NCI-H2227 (cell line): ENCODE results near the gene SOS1.

ENCODE experiments used
- DNase-seq: peaks from one replicate; lab custom pipeline; 2025; ENCODE audit not compliant: unreplicated experiment; lab: John Stamatoyannopoulos, UW

Gene SOS1

GRCh38 chr2:39039072-39039471, 81.8 kb downstream of the SOS1 start:
- DNase-seq, result no peak

DNA sequence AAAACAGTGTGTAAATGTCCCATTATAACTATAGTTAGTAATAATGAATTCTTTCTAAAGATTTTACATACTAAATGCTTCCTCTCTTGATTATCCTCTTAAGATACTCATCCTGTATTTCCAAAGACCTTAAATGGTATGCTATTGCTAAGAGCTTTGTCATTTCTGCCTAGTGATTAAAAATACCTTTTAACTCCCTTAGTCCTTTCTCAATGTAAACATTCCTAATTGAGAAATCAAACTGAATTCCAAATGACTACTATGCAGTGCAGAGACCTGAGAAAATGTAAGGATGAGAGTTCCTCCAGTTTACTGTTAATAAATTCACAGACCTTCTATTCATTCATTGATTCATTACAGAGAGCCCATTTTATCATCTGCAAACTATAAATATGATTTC, 86.9 kb downstream of the SOS1 start:
- DNase-seq, result no peak

GRCh38 chr2:39027421-39027820, 93.4 kb downstream of the SOS1 start:
- no peak for DNase-seq

GRCh38 chr2:39024833-39025232, 96.0 kb downstream of the SOS1 start:
- DNase-seq, result no peak

- no peak for DNase-seq
Measured at GRCh38 chr2:39023649-39024048, 97.2 kb downstream of the SOS1 start.

- DNase-seq, result no peak
Measured at GRCh38 chr2:39022642-39023235, 98.1 kb downstream of the SOS1 start.

DNA sequence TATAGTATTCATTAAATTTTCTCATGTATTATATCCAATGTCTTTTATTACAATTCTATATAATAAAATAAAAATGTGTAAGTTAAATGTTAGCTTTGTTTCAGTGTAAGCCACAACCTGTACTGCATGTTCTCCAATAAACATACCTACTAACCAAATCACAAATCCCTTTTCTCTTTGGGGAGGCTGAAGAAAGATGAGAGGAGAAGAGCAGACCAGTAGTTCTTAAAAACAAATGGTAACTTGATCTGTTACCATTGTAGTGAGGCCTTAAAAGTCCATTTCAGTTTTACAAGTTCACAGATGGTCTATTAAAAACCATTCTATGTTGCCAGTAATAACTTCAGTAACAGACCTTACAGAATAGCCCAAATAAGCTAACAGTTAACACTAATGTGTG, 100.5 kb downstream of the SOS1 start:
- DNase-seq, result no peak

GRCh38 chr2:39018638-39019037, 102.2 kb downstream of the SOS1 start:
- DNase-seq, result no peak

- no peak for DNase-seq
Measured at GRCh38 chr2:39017334-39017733, 103.5 kb downstream of the SOS1 start.

DNA sequence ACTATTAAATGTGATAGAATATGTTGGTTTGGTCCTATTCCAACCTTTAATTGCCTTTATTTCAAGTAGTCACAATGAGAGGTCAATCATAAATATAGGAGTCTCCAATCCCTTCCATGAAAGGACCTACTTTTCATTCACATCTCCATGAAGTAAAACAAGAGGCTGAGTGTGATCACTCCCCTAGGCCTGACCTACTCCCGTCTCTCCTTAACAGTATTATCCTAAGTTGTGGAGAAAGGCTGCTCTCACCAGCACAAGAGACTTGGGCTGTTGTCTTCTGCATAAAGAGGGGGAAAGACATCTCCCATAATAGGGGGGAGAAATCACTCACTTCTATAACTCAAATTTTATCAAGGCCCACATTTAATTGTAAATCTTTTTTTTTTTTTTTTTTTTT, 105.4 kb downstream of the SOS1 start:
- no peak for DNase-seq

GRCh38 chr2:39013871-39014270, 107.0 kb downstream of the SOS1 start:
- DNase-seq, result no peak

GRCh38 chr2:39008665-39009064, 112.2 kb downstream of the SOS1 start:
- DNase-seq, result no peak

DNA sequence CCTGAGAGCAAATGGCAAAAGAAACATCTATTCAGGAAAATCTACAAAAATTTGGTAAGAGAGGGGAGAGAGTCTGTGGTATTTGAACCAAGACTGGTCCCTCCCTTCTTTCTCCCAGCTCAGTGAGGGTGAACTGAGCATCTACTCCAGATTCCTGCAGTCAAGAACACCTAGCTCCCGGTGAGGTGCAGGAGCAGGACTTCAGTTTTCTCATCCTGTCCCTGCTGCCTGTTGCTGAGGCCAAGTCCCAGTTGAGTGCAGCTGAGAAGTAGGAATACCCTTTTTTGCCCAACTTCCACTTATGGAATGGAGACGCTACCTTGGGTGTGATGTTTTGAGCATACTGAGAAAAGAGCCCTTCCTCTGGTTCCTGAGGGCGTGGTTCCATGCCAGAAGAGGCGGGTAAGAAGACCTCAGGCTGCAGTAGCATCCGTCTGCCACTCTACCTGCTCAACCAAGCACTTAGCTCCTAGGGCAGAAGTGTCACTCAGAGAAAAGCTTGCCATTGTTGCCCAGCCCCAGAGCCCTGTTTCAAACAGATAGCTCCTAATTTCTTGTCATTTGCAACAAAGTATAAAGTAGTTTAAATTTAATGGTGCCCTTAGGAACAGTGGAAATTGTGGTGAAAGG, 112.9 kb downstream of the SOS1 start:
- DNase-seq, result no peak

GRCh38 chr2:39000552-39000951, 120.3 kb downstream of the SOS1 start:
- no peak for DNase-seq

GRCh38 chr2:38997781-38998180, 123.1 kb downstream of the SOS1 start:
- no peak for DNase-seq

DNA sequence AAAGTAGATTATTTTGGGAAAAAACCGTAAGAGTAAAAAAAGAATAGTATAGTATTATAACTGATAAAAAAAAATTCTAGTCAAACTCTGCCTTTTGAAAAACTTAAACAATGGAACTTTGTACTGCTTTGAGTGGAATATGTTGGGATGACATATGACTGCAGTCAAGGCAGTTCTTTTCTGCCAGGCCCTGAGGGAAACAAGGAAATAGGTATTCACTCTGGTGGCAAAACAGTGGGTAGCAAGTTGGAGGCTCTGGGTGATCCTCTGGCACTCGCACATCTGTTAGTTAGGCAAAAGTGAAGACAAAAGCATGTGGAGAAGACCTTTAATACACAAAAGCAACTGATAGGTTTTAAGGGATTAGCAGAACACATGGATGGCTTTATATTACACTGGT, 129.0 kb downstream of the SOS1 start:
- no peak for DNase-seq

DNA sequence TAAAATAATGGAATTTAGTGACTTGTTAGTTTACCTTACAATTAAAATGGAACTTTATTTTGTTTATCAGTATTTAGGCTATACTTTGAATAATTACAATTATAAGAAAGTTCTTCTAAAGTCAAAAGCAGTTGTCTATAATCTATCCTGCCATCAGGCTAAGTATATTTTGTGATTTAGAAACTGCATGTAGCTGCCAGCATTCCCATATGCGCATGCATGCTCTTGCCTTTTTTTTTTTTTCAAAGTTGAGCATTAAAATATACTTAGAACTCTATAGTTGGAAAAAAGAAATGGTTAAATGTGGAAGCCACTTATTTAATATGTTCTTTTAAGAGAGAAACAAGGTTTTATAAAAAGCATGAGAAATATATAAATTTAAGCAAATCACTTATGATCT, 132.1 kb downstream of the SOS1 start:
- DNase-seq, result no peak

DNA sequence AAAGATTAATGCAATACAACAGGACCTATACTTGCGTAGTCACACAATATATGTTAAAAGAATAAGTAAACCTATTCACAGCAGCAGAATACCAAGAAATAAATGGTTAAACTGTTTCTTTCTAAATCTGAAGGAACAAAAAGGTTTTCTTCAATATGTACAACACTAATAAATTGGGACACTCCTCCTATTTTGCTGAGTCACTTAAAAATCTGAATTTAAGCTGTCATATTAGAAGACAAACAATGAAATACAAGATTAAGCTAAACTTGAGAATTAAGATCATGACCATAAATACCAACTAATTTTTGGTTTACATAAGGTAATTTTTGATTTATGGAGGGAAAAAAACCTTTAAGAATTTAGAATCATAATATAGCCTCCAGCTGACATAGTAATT, 138.4 kb downstream of the SOS1 start:
- DNase-seq, result no peak

DNA sequence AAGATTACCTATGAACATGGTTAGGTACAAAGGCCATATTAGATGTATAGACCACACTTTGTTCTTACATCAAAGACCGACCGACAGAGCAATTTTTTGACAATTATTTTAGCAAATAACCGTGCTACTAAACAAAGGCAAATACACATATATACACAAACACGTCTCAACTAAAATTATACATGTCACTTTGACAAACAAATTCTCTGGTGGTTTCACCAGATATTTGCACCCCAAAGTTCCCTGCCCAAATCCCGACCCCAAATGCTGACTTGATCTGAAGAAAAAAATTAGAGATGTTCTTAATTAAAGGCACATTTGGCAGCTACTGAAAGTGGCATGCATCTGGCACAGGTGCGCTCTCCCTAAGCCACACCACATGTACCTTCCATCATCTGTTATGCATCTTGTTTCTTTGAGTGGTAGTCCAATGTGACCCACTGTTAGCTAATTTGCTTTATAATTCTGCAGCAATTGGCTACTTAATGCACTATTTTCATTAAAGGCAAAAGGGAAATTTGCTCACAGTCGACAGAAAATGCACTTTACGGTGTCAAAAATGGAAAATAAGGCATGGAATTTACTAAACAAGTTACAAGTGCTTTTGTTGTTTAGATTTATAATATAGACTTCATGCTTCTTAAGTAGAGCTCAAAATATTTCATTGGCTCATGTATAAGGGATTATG, 139.0 kb downstream of the SOS1 start:
- no peak for DNase-seq

DNA sequence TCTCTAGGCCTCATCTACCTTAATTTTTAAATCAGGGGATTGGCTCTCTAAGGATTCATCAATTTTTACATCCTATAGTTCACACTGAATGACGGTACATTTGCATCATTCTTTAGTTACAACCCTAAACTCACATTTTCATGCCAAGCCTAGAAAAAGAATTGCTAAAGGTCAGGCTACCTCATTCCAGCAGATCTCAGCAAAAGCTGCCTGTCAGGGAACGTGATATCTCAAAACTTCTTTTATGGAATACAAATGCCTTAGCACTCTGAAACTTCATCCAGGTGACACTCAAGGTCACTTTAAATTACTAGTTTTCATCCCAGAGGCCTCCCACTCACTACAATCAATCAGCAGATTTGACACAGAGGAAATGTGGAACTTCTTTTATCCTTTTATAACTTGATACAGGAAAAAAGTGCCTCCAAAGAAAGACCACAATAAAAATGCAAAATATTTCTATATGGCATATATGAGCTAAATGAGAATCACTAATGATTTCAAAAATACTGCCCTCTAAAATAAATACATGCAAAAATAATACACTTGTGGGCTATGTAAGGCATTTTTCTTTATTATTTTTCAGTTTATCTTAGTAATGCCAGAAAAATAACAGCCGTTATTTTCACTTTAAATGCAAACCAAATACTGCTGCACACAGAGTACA, 139.7 kb downstream of the SOS1 start:
- peak; percentile 49 for DNase-seq

- no peak for DNase-seq
Measured at GRCh38 chr2:38978908-38979307, 141.9 kb downstream of the SOS1 start.

DNA sequence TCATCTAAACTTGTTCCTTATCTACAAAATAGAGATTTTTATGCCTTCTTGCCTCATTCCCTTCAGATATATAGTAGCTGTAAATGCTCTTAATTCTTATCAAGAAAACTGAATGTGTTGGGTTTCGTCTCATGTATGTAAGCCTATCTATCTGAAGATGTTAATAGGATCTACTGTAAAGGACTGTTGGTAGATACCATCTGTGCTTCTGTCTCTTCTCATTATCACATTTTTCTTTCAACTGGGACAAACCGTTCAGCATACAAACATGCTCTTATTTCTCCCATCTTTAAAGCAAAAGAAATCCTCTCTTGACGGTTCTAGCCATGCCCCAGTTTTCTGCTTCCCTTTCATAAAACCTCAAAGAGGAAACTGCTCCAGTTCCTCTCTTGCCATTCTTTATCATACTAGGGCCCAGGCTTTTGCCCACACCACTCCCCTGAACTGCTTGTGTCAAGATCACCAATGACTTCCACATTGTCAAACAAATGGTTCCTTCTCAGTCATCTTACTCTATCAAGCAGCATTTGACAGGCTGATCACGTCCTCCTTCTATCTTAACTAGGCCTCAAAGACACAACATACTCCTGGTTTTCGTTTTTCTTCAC, 142.5 kb downstream of the SOS1 start:
- no peak for DNase-seq
